GM12864 (cell line): ENCODE data around the gene SNX17.

Source experiments
- DNase-seq: peaks from one replicate; pipeline ENCODE4 v3.0.0-alpha.2; 2011; ENCODE audit warnings: low read depth
- H3K4me3 ChIP-seq: 2 replicates; pipeline ENCODE4 v1.5.1; 2011; ENCODE audit warnings: mild to moderate bottlenecking, low read depth, low read length, control low read depth
- TF ChIP-seq, protein P1 (sequence below): IDR thresholded peaks from 2 replicates; pipeline ENCODE4 v1.5.1; 2011; ENCODE audit warnings: low read depth, mild to moderate bottlenecking, moderate library complexity, low read length, control low read depth, inconsistent platforms; ENCODE audit errors: missing control alignments

SNX17 gene, protein sequence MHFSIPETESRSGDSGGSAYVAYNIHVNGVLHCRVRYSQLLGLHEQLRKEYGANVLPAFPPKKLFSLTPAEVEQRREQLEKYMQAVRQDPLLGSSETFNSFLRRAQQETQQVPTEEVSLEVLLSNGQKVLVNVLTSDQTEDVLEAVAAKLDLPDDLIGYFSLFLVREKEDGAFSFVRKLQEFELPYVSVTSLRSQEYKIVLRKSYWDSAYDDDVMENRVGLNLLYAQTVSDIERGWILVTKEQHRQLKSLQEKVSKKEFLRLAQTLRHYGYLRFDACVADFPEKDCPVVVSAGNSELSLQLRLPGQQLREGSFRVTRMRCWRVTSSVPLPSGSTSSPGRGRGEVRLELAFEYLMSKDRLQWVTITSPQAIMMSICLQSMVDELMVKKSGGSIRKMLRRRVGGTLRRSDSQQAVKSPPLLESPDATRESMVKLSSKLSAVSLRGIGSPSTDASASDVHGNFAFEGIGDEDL

DNA sequence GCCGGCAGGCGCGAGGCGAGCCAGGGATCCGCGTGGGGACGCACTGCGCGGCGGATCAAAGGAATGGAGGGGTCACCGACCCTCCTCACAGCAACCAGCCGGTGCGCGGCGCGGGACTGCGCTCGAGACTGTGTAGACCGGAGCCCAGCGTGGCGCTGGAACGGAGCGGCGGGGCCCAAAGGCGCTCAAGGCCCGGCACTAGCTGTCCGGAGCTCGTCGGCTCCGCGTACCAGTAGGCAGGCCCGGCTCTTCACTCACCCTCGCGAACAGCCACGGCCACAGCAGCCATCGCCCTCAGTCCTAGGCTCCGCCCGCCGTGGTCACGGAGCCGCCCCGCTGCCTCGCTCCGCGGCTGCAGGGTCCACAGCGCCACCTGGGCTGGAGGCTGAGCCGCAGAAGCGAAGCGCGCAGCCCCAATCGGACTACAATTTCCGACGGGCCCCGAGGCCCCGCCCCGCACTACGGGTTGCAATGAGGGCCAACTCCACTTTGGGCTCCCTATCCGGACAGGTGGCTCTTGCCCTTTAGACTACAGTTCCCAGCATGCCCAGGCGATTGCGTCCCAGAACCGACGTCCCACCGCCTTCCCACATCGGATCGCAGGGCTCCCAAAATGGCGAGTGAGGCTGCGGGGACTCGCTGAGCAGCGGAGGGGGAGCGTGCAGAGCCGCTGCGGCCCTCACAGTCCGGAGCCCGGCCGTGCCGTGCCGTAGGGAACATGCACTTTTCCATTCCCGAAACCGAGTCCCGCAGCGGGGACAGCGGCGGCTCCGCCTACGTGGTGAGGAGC, at the start of gene SNX17, which contains the start of gene EIF2B4:
TSS of gene SNX17 (plus strand) at position 591 of the 790 bp plus-strand sequence. CDS start at position 719, 128 bp downstream.
TSS of gene EIF2B4 (minus strand) at position 313 of the 790 bp plus-strand sequence. CDS start at position 289, 24 bp downstream.
- peak within 1 kb of the TSS; percentile 80 for H3K4me3 ChIP-seq
- peak; percentile 97 for DNase-seq
- TF ChIP-seq, protein P1, sequence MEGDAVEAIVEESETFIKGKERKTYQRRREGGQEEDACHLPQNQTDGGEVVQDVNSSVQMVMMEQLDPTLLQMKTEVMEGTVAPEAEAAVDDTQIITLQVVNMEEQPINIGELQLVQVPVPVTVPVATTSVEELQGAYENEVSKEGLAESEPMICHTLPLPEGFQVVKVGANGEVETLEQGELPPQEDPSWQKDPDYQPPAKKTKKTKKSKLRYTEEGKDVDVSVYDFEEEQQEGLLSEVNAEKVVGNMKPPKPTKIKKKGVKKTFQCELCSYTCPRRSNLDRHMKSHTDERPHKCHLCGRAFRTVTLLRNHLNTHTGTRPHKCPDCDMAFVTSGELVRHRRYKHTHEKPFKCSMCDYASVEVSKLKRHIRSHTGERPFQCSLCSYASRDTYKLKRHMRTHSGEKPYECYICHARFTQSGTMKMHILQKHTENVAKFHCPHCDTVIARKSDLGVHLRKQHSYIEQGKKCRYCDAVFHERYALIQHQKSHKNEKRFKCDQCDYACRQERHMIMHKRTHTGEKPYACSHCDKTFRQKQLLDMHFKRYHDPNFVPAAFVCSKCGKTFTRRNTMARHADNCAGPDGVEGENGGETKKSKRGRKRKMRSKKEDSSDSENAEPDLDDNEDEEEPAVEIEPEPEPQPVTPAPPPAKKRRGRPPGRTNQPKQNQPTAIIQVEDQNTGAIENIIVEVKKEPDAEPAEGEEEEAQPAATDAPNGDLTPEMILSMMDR, result peak; percentile 66

DNA sequence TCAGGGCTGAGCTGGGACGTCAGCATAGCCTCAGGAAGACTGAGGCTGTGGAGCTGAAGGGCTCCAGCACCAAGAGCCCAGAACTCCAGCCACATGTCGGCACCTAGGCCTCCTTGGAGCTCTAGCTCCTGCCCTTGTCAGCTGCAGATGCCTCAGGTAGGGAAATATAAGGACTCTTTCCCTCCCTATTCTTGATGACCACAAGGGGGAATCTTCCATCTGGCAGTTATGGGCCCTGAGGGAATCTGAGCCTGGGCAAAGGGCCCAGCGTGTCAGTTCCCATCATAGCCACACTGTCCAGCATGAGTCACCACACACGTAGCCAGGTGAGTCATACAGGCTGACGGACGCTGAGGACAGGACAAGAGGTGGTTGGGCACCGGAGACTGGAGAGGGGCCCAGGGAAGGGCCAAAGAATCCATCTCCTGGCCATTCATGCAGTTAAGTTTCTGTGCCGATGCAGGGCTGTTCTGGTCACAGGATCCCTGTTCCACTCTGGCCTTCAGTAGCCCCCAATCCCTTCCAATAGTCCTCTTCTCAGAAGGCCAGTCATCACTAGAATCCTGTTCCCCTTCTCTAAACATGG, 49.4 kb upstream of the SNX17 start:
- DNase-seq, result no peak
- TF ChIP-seq, protein P1, result peak; percentile 11
- no peak overlapping the region for H3K4me3 ChIP-seq

DNA sequence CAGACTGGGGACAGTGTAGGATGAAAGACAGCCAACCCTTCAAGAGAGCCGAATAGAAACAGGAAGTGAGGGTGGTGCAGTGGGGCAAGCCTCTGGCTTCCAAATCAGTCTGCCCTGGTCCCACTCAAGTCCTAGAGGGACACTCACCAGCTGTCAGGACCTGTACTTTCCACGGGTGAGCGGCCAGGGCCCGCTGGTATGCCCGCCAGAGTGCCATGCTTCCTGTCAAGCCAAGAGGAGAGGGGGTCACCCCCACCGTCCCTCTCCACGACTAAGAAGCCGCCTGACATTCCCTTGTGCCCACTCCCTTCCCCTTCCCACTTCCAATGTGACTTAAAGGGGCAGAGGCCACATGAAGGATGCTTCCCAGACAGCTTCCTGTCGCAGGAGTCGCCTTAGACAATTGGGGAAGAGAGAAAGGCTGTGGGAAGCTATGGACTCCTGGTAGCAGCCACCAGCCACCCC, 48.1 kb upstream of the SNX17 start:
- H3K4me3 ChIP-seq, result peak overlapping the region; percentile 93
- no peak for DNase-seq
- TF ChIP-seq, protein P1, result no peak

DNA sequence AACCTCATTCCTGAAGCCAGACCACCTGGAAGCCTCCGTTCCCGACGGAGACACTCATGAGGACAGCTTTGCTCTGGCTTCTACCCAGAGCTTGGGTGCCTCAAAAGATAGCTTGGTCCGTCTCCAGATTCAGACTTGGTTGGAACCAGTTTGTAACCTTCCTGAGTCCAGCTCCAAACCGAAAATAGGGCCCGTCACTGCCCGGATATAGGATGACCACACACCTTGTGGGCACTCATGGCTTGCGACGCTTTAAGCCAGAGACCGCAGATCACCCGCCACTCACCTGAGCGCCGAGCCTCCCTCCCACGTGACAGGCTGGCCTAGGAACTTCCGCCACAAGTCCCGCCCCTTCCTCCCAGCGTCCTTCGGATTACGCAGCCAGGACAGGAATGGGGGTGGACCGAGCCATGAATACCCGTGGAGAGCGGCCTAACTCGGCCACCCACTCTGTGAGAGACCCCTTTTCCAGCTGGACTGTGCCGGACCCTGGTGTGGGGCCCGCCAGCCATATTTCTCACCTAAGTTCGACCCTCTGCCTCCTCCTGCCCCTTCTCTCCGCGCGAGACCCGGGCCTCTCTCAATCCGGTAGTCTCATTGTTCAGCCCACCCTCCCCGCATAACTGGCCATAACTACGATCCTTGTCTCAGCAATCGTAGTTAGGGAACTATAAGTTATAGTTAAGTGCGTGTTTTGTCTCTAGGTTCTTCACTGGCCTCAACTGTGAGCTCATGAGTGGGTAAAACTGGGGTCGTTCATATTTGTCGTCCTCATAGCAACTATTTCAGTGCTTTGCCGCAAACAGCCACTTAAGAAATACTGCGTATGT, 47.4 kb upstream of the SNX17 start, which contains the start of gene MPV17:
TSS of gene MPV17 (minus strand) at position 332 of the 830 bp plus-strand sequence. CDS start 580 bp downstream, outside the sequence.
- DNase-seq, result peak; percentile 79
- peak within 1 kb of the TSS; percentile 93 for H3K4me3 ChIP-seq
- TF ChIP-seq, protein P1, result no peak

DNA sequence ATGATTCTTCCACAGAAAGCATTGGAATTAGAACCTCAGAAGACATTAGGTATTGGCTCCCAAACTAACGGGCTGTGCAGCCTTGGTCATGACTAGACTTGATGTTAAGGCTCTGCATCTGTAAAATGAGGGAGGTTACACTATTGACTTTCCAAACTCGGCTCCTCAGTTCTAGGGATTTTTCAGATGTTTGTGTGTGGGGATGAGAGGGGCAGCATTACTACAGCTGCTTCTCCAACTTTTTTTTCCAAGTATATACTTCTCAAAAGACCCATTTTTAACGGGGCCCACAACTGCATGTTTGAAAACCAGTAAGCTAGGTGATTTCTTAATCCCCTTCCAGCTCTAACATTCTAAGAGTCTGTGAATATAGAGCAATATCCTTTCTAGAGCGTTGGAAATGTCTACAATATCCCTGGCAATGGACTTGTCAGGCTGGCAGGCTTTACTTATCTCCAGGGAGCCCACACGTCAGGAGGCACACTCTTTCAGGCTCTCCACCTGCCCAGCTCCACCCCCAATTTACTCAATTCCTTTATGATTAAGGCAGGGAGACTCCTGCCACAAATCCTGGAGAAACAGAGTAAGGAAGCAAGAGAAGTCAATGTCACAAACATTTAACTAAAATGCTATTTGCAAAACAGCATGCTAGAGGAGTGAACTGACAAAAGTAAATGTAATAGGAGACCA, 46.7 kb upstream of the SNX17 start:
- peak overlapping the region; percentile 93 for H3K4me3 ChIP-seq
- TF ChIP-seq, protein P1, result no peak
- DNase-seq, result no peak
